GM12878 (cell line): ENCODE data around the gene ATXN7L1. TPM values are rescaled to one million over a fixed set of nuclear protein-coding genes. Genes with fewer than 3 reads are reported as not detected.

Source experiments
- ATAC-seq: fragments of 200-7000 bp; cut with Tn5 transposase; 3 replicates; pipeline ENCODE4 v1.9.1; 2020; ENCODE audit warnings: mild to moderate bottlenecking, moderate library complexity
- BruUV-seq: library from RNA; stranded (reverse); fragments of 400-500 nt; replicated peaks from 2 replicates; lab custom pipeline; 2021; lab: Mats Ljungman, UMichigan
- CTCF ChIA-PET: fragments of 300-600 bp; sonication (Branson Sonifier 250); formaldehyde crosslinking; extraction: SDS; loops from one replicate; lab custom pipeline; 2021; ENCODE audit warnings: inconsistent platforms; lab: Yijun Ruan, JAX
- POLR2A ChIA-PET: fragments of 350-600 bp; formaldehyde crosslinking; extraction: SDS; loops from one replicate; lab custom pipeline; 2021; ENCODE audit warnings: inconsistent platforms; lab: Charles Lee
- RAD21 ChIA-PET: fragments of 300-600 bp; sonication (Branson Sonifier 250); formaldehyde crosslinking; loops from one replicate; lab custom pipeline; 2023; ENCODE audit warnings: antibody characterized with exemption; ENCODE audit not compliant: unreplicated experiment; lab: Charles Lee
- SMC1A ChIA-PET: fragments of 300-600 bp; sonication (Branson Sonifier 250); formaldehyde crosslinking; loops from one replicate; lab custom pipeline; 2023; ENCODE audit not compliant: unreplicated experiment, uncharacterized antibody; lab: Charles Lee
- DNase-seq: peaks from one replicate; pipeline ENCODE4 v3.0.0-alpha.2; 2011; ENCODE audit warnings: low read depth, low spot score
- FAIRE-seq: peaks from 3 replicates; lab custom pipeline; 2011; peaks lifted over from hg19 to GRCh38; lab: Jason Lieb, UNC
- H2AFZ ChIP-seq: 2 replicates; pipeline ENCODE4 v1.6.0; 2011; ENCODE audit warnings: low read depth, low read length, control low read depth; ENCODE audit not compliant: control insufficient read depth
- H3K27ac ChIP-seq: 2 replicates; pipeline ENCODE4 v1.5.1; 2011; ENCODE audit warnings: control low read depth; ENCODE audit not compliant: control insufficient read depth, insufficient read depth
- H3K27me3 ChIP-seq, 2 experiments: replicated peaks in 1 of 2; 2 replicates each; pipeline versions ENCODE4 v1.6.0 to v1.6.1; 2011; ENCODE audit warnings: low read length in 1 of 2; ENCODE audit not compliant: control insufficient read depth in 2 of 2, insufficient read depth in 2 of 2
- H3K36me3 ChIP-seq, 2 experiments: 2 replicates each; pipeline ENCODE4 v1.5.1; 2011; ENCODE audit warnings: low read length in 1 of 2; ENCODE audit not compliant: control insufficient read depth in 2 of 2, insufficient read depth in 2 of 2
- H3K4me1 ChIP-seq: 2 replicates; pipeline ENCODE4 v1.6.1; 2011; ENCODE audit warnings: mild to moderate bottlenecking, low read length, moderate library complexity, mixed read lengths; ENCODE audit not compliant: control insufficient read depth, insufficient read depth
- H3K4me2 ChIP-seq: 2 replicates; pipeline ENCODE4 v1.6.0; 2011; ENCODE audit warnings: control low read depth; ENCODE audit not compliant: control insufficient read depth, insufficient read depth
- H3K4me3 ChIP-seq: fragments of 200-600 bp; sonication (generic); 2 replicates; pipeline ENCODE4 v1.5.1; 2016
- H3K79me2 ChIP-seq: 2 replicates; pipeline ENCODE4 v1.6.0; 2011; ENCODE audit warnings: low read length; ENCODE audit not compliant: control insufficient read depth, insufficient read depth
- H3K9ac ChIP-seq: 2 replicates; pipeline ENCODE4 v1.8.0; 2011; ENCODE audit warnings: low read length, control low read depth, mixed read lengths; ENCODE audit not compliant: control insufficient read depth, insufficient read depth
- H3K9me3 ChIP-seq: replicated peaks from 3 replicates; pipeline ENCODE4 v1.5.1; 2011; ENCODE audit warnings: mild to moderate bottlenecking, low read length; ENCODE audit not compliant: control insufficient read depth, insufficient read depth
- H4K20me1 ChIP-seq: 2 replicates; pipeline ENCODE4 v1.6.0; 2011; ENCODE audit not compliant: control insufficient read depth, insufficient read depth
- ASH2L ChIP-seq: fragments of 300-600, 200-600 bp; sonication (generic); IDR thresholded peaks from 2 replicates; pipeline ENCODE4 v1.6.1; 2017; ENCODE audit warnings: low read depth, mild to moderate bottlenecking, borderline replicate concordance
- WGBS: methylation state at CpG from one replicate; pipeline ENCODE4 v1.1.6; 2016; ENCODE audit warnings: low lambda C conversion rate; ENCODE audit not compliant: insufficient replicate concordance, insufficient coverage; ENCODE audit errors: missing lambda C conversion rate; 5-methylcytosine and 5-hydroxymethylcytosine counted together
- in situ Hi-C: fragments of 300-500 bp; cut with MboI; formaldehyde crosslinking; loops from 9 replicates; pipeline ENCODE4 v1.14.3; 2018; ENCODE audit warnings: mixed read lengths
- intact Hi-C: fragments of 100-400 bp; cut with micrococcal nuclease; formaldehyde crosslinking; loops from one replicate; pipeline ENCODE4 v1.14.2; 2022; ENCODE audit not compliant: unreplicated experiment
- polyA plus RNA-seq, 11 experiments: library from polyadenylated mRNA; depleted of rRNA in 4 of 11; unstranded in 6 of 11; stranded (reverse) in 5 of 11; fragments of >200 nt; fragmentation: Nextera tagmentation in 4 of 11; fragmentation: Illumina TruSeq in 1 of 11; extraction: Ambion mirVana in 4 of 11; extraction: Trizol in 1 of 11; gene quantifications; 1 replicate in 1 of 11; 2 replicates in 10 of 11; pipeline versions ENCODE4 v1.2.1 to v1.2.3, GENCODE V29; 2011 to 2016; ENCODE audit warnings: inconsistent platforms in 2 of 11, missing spikeins in 2 of 11, low read depth in 1 of 11
- total RNA-seq, 4 experiments: library from RNA; depleted of rRNA in 3 of 4; stranded (reverse); fragments of >200 nt in 3 of 4; fragmentation: Illumina TruSeq in 1 of 4; extraction: Trizol in 1 of 4; gene quantifications; 2 replicates each; pipeline versions ENCODE4 v1.2.1 to v1.2.3, GENCODE V29; 2013 to 2021
- TF ChIP-seq, protein P1 (sequence below): fragments of 450-650 bp; conservative IDR thresholded peaks from 2 replicates; pipeline ENCODE4 v1.6.1; 2017; ENCODE audit warnings: mild to moderate bottlenecking, moderate library complexity

The ATXN7L1 gene
- total and polyA plus RNA-seq, 10 of the 15 experiments (the other 5 are each of a cell fraction or from before 2014, with no cell fraction given): 0.40 to 2.9 (median 1.2) TPM

DNA sequence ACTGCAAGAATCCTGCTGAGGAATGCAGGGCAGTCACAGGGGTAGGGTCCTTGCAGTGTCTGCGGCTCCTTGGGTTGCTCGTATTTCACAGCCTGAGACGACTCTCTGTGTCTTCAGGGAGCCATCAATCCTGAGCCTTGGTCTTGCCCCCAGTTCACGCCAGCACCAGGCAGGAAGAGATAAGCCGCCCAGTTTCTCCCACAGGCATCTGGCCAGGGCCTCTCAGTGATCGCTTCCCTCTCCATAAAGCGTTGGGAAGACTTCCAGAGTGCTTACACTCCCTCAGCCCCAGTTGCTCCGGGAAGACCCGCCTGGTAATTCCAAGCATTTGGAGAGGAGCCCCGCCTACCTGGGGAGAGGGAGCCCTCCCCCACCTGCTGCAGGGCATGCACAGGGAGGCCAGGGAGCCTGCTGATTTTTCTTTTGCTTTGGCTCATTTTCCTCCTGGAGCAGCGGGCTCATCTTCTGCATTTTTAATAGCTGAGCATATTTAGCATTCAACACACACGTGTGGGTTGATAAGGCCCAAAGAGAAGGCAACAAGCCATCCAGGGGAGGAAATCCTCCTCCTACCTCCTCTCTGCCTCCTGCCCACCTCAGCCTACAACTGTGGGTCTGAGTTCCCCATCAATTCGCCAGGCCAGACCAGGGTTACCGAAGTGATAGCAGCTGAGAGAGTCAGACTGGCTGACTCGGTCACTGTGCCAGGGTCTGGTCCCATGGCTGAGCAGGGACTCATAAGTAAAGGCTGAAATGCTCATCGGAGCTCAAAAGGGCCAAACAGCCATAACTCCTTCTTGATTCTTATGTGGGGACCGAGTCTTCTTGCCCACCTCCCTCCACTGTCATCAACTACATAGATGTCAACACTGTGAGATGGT, 220.7 kb downstream of the ATXN7L1 start:
- Histone ChIP-seq H3K4me2 (no peak overlapping the region), H2AFZ (no peak overlapping the region), H3K9ac (no peak overlapping the region), H3K27me3 (no peaks in the 10 kb centered on the region; a peak in 2 of 4 replicates), H3K27ac (no peak overlapping the region), H3K9me3 (no peaks in the 10 kb centered on the region), H3K79me2 (no peaks in the 10 kb centered on the region), H3K4me3 (no peak overlapping the region), H3K4me1 (no peaks in the 10 kb centered on the region), H3K36me3 (no peaks in the 10 kb centered on the region), H4K20me1 (no peaks in the 10 kb centered on the region; the same call in 1 of the 2 replicates)
- intact Hi-C loops (loop anchor here (10.0 kb wide), 2 partner anchors 229 to 349 kb away; no protein-coding TSS in a partner anchor), in situ Hi-C loops (no loop called here)
- WGBS: 82% methylated on average over 17 of the region's 17 CpGs
- ChIA-PET SMC1A (interaction anchor here (1.0 to 1.3 kb wide), 2 partner anchors 85 to 373 kb away, joined by 3 read pairs; no protein-coding TSS in a partner anchor), CTCF (interaction anchor here (0.9 to 3.0 kb wide), 16 partner anchors 8 to 395 kb away, joined by 3 to 21 read pairs (median 4); no protein-coding TSS in a partner anchor), RAD21 (interaction anchor here (1.0 to 1.9 kb wide), 4 partner anchors 45 to 386 kb away, joined by 4 to 7 read pairs (median 4); no protein-coding TSS in a partner anchor), POLR2A (no interaction called here)
- TF ChIP-seq, protein P1, sequence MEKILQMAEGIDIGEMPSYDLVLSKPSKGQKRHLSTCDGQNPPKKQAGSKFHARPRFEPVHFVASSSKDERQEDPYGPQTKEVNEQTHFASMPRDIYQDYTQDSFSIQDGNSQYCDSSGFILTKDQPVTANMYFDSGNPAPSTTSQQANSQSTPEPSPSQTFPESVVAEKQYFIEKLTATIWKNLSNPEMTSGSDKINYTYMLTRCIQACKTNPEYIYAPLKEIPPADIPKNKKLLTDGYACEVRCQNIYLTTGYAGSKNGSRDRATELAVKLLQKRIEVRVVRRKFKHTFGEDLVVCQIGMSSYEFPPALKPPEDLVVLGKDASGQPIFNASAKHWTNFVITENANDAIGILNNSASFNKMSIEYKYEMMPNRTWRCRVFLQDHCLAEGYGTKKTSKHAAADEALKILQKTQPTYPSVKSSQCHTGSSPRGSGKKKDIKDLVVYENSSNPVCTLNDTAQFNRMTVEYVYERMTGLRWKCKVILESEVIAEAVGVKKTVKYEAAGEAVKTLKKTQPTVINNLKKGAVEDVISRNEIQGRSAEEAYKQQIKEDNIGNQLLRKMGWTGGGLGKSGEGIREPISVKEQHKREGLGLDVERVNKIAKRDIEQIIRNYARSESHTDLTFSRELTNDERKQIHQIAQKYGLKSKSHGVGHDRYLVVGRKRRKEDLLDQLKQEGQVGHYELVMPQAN: no peak
- TF ChIP-seq ASH2L: no peak
- ATAC-seq (no peak), FAIRE-seq (no peak), DNase-seq (no peak)
- BruUV-seq: no TSS peak
